GM12891 (cell line): ENCODE measurements around the gene CAMK1G.

Source experiments
- POLR2A ChIP-seq: IDR thresholded peaks from 2 replicates; pipeline ENCODE4 v1.6.1; 2011; ENCODE audit warnings: low read depth, low read length, control low read depth
- POLR2AphosphoS5 ChIP-seq: IDR thresholded peaks from 2 replicates; pipeline ENCODE4 v1.6.1; 2011; ENCODE audit warnings: low read depth, low read length, control low read depth
- POU2F2 ChIP-seq: IDR thresholded peaks from 2 replicates; pipeline ENCODE4 v1.6.1; 2011; ENCODE audit warnings: low read depth, mild to moderate bottlenecking, control low read depth, low read length, moderate library complexity
- SPI1 ChIP-seq: IDR thresholded peaks from 2 replicates; pipeline ENCODE4 v1.6.1; 2011; ENCODE audit warnings: low read depth, low read length, control low read depth
- TAF1 ChIP-seq: IDR thresholded peaks from 2 replicates; pipeline ENCODE4 v1.6.1; 2011; ENCODE audit warnings: low read depth, low read length, control low read depth

- no peak for TF ChIP-seq TAF1
- TF ChIP-seq POLR2AphosphoS5: no peak
- TF ChIP-seq POLR2A: no peak
- TF ChIP-seq SPI1: no peak
- no peak for TF ChIP-seq POU2F2
Observed at GRCh38 chr1:209542585-209542984, 40.9 kb upstream of the CAMK1G start.
